Measurements from ENCODE around the gene EEF1AKMT4. TPM values are rescaled to one million over a fixed set of nuclear protein-coding genes. Genes with fewer than 3 reads are reported as not detected.

EEF1AKMT4 gene
- total and polyA plus RNA-seq, 2 of the 4 experiments (the other 2 are of a cell fraction) = 2.9 to 3.6 TPM

DNA sequence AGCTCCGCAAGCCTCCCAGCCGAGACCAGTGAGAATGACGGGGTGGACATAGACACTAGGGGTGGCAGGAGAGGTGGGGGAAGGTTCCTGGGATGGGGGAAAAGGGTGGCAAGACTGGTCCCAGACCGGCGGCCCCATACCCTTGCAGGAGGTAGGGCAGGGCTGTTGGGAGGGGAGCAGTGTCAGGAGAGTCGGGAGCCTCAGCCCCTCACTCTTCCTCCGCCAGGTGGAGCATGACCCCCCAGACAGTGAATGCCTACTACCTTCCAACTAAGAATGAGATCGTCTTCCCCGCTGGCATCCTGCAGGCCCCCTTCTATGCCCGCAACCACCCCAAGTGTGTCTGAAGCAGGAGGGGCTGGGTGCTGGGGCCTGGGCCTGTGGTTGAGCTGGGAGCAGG, 40.9 kb downstream of the EEF1AKMT4 start:
- Histone ChIP-seq H3K4me2 (ENCODE audit: low read depth, low read length) (no peak overlapping the region), H4K91ac (ENCODE audit: insufficient read depth, low read depth, low read length) (no peak overlapping the region), H4K20me1 (ENCODE audit: insufficient read depth, low read length) (no peaks in the 10 kb centered on the region), H3K9ac (ENCODE audit: low read depth, low read length) (no peak overlapping the region), H2BK5ac (ENCODE audit: low read depth, low read length, poor library complexity, severe bottlenecking) (no peak overlapping the region), H4K5ac (ENCODE audit: low read depth, low read length) (no peak overlapping the region), H3K56ac (ENCODE audit: extremely low read depth, insufficient read depth, low read length) (no peak overlapping the region), H3K27ac (ENCODE audit: insufficient read depth, low read length) (no peak overlapping the region), H3K4me1 (ENCODE audit: control insufficient read depth, insufficient read depth, low read length) (no peaks in the 10 kb centered on the region), H2AK9ac (replicated peaks; ENCODE audit: low read depth, low read length, poor library complexity) (no peak overlapping the region), H3K9me3 (ENCODE audit: control insufficient read depth, insufficient read depth, low read length) (no peaks in the 10 kb centered on the region), H2BK15ac (ENCODE audit: low read depth, low read length) (no peak overlapping the region), H3K18ac (ENCODE audit: low read depth, low read length) (no peak overlapping the region), H2AFZ (replicated peaks; ENCODE audit: low read length, poor library complexity) (no peak overlapping the region), H3K9me1 (ENCODE audit: insufficient read depth, low read length) (no peaks in the 10 kb centered on the region), H3K4me3 (ENCODE audit: insufficient read depth, low read depth, low read length) (no peak overlapping the region), H4K8ac (ENCODE audit: low read depth in 2 of 2, low read length in 2 of 2) (no peak overlapping the region), H2AK5ac (ENCODE audit: low read depth, low read length) (no peak overlapping the region), H3K36me3 (ENCODE audit: control insufficient read depth, insufficient read depth, low read length) (no peaks in the 10 kb centered on the region), H3K4ac (ENCODE audit: low read depth, low read length) (no peak overlapping the region), H3K14ac (replicated peaks; ENCODE audit: low read depth, low read length) (no peak overlapping the region), H3K27me3 (ENCODE audit: control insufficient read depth, insufficient read depth, low read length) (peaks cover 27% of the 10 kb centered on the region), H3K23ac (ENCODE audit: low read depth, low read length) (no peak overlapping the region), H3K79me1 (ENCODE audit: low read depth in 1 of 2, low read length in 2 of 2) (no peaks in the 10 kb centered on the region), H2BK120ac (ENCODE audit: low read depth, low read length) (no peak overlapping the region), H2BK20ac (ENCODE audit: low read depth, low read length) (no peak overlapping the region)
- intact Hi-C loops (cut with micrococcal nuclease) (no loop called here), dilution Hi-C loops (cut with HindIII; ENCODE audit: low sequenced_read_pairs, unreplicated experiment) (no loop called here), in situ Hi-C loops (cut with MboI; ENCODE audit: low sequenced_read_pairs) (no loop called here)
- ChIA-PET CTCF (no interaction called here), POLR2A (ENCODE audit: unreplicated experiment) (no interaction called here)
- ATAC-seq (ENCODE audit: low read depth) = no peak
- WGBS, 2 experiments (ENCODE audit: extremely low coverage in 2 of 2, insufficient read length in 1 of 2) = no CpG with 5 or more reads among the region's 10 CpGs
- BruUV-seq (replicated peaks) = no TSS peak
- TF ChIP-seq RAD21 (IDR thresholded peaks at IDR 0.05; ENCODE audit: low read length) = no peak
- TF ChIP-seq, protein P1, sequence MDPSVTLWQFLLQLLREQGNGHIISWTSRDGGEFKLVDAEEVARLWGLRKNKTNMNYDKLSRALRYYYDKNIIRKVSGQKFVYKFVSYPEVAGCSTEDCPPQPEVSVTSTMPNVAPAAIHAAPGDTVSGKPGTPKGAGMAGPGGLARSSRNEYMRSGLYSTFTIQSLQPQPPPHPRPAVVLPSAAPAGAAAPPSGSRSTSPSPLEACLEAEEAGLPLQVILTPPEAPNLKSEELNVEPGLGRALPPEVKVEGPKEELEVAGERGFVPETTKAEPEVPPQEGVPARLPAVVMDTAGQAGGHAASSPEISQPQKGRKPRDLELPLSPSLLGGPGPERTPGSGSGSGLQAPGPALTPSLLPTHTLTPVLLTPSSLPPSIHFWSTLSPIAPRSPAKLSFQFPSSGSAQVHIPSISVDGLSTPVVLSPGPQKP (IDR thresholded peaks at IDR 0.05; ENCODE audit: borderline replicate concordance, low read depth, low read length) = no peak
- no peak for TF ChIP-seq CEBPB (IDR thresholded peaks at IDR 0.05; ENCODE audit: low read depth, low read length)
- no peak for TF ChIP-seq SMC3 (IDR thresholded peaks at IDR 0.05; ENCODE audit: low read depth, low read length)
- TF ChIP-seq RFX5 (IDR thresholded peaks at IDR 0.05; ENCODE audit: low read depth, low read length) = no peak
- TF ChIP-seq FOS (IDR thresholded peaks at IDR 0.05; ENCODE audit: low read depth, low read length) = no peak
- TF ChIP-seq, protein P2, sequence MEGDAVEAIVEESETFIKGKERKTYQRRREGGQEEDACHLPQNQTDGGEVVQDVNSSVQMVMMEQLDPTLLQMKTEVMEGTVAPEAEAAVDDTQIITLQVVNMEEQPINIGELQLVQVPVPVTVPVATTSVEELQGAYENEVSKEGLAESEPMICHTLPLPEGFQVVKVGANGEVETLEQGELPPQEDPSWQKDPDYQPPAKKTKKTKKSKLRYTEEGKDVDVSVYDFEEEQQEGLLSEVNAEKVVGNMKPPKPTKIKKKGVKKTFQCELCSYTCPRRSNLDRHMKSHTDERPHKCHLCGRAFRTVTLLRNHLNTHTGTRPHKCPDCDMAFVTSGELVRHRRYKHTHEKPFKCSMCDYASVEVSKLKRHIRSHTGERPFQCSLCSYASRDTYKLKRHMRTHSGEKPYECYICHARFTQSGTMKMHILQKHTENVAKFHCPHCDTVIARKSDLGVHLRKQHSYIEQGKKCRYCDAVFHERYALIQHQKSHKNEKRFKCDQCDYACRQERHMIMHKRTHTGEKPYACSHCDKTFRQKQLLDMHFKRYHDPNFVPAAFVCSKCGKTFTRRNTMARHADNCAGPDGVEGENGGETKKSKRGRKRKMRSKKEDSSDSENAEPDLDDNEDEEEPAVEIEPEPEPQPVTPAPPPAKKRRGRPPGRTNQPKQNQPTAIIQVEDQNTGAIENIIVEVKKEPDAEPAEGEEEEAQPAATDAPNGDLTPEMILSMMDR (conservative IDR thresholded peaks at IDR 0.05; ENCODE audit: low read depth, low read length) = no peak
- TF ChIP-seq POLR2A (IDR thresholded peaks at IDR 0.05; ENCODE audit: low read depth, low read length) = no peak
- no peak for TF ChIP-seq BHLHE40 (IDR thresholded peaks at IDR 0.05; ENCODE audit: low read depth, low read length)
- TF ChIP-seq, protein P3, sequence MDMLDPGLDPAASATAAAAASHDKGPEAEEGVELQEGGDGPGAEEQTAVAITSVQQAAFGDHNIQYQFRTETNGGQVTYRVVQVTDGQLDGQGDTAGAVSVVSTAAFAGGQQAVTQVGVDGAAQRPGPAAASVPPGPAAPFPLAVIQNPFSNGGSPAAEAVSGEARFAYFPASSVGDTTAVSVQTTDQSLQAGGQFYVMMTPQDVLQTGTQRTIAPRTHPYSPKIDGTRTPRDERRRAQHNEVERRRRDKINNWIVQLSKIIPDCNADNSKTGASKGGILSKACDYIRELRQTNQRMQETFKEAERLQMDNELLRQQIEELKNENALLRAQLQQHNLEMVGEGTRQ (IDR thresholded peaks at IDR 0.05; ENCODE audit: low read depth, low read length) = no peak
- TF ChIP-seq CHD1 (IDR thresholded peaks at IDR 0.05; ENCODE audit: low read depth, low read length) = no peak
- DNase-seq = no peak

All from IMR-90 (cell line).